ENCODE results near the gene PRXL2A. TPM values are rescaled to one million over a fixed set of nuclear protein-coding genes. Genes with fewer than 3 reads are reported as not detected.

The PRXL2A gene
- total and polyA plus RNA-seq, 2 experiments from 2014 or later, result 31.8 to 51.7 TPM

DNA sequence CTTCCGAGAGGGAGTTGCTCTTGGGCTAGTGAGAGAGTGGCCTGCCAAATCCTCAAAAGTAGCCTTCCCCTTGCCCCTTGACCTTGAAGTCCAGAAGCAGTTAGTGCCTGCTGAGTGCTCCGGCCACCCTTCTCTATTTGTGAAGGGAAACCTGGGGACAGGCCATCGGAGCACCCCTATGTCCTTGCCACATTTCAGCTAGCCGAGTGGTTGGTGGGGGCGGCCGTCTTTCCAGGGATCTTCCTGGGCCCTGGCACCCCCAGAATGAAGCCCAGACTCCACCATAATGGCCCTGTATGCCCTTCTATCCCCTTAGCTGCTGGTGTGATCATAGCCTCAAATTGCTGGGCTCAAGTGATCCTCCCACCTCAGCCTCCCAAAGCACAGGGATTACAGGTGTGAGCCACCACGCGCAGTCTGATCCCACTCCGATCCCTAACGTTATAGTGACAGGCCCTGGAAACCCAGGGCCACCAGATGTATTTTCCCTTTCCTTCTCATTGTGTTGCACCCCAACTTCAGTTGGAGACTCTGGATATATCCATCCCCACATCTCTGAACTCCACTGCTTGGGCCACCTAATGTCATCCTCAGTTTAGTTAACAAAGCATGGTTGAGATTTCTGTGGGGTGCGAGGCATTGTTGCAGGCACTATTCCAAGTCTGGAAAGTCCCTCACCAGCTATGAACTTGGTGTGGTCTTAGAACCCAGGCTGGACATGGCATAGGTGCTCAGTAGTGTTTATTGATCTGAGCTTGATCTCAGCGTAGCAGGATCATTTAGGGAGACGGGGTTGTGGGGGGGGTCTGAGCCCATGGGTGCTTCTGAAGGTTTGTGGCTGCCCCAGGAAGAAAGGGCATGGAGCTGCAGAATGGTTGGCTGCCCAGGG, 47.4 kb downstream of the PRXL2A start:
- H3K79me2 ChIP-seq (replicated peaks; ENCODE audit: insufficient read depth), result peaks cover 55% of the 10 kb centered on the region
- H3K9me2 ChIP-seq (ENCODE audit: insufficient read depth), result 0 out of 2 replicates have a peak, but pooled peaks cover 7% of the 10 kb centered on the region
- Mint-ChIP-seq H3K27me3 (ENCODE audit: insufficient read depth, low read depth, poor library complexity) (peaks cover 13% of the 10 kb centered on the region), H3K9me3 (no peaks in the 10 kb centered on the region), H3K4me1 (peaks cover 46% of the 10 kb centered on the region), H3K27ac (peak overlapping the region; percentile 88; the same call in 1 of the 2 replicates), H3K36me3 (ENCODE audit: low read depth) (no peaks in the 10 kb centered on the region), H3K4me3 (peak overlapping the region; percentile 93)
- peaks cover 44% of the 10 kb centered on the region for H4K20me1 ChIP-seq (replicated peaks; ENCODE audit: insufficient read depth)
- H3F3A ChIP-seq (replicated peaks; ENCODE audit: low read depth), result peaks cover 6% of the 10 kb centered on the region; the same call in 1 of the 2 replicates
- TF ChIP-seq, protein P1, sequence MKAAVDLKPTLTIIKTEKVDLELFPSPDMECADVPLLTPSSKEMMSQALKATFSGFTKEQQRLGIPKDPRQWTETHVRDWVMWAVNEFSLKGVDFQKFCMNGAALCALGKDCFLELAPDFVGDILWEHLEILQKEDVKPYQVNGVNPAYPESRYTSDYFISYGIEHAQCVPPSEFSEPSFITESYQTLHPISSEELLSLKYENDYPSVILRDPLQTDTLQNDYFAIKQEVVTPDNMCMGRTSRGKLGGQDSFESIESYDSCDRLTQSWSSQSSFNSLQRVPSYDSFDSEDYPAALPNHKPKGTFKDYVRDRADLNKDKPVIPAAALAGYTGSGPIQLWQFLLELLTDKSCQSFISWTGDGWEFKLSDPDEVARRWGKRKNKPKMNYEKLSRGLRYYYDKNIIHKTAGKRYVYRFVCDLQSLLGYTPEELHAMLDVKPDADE (IDR thresholded peaks at IDR 0.05), result no peak
- TF ChIP-seq EZH2phosphoT487 (IDR thresholded peaks at IDR 0.05; ENCODE audit: unreplicated experiment) (no peak), NANOG (IDR thresholded peaks at IDR 0.05; ENCODE audit: borderline replicate concordance) (no peak), CREB1 (CRISPR knock-in tag; IDR thresholded peaks at IDR 0.05; ENCODE audit: low read depth) (no peak), POLR2AphosphoS5 (IDR thresholded peaks at IDR 0.05; ENCODE audit: low read depth) (no peak), EZH2 (IDR thresholded peaks at IDR 0.05; ENCODE audit: low read depth, unreplicated experiment) (no peak)
- TF ChIP-seq, protein P2, sequence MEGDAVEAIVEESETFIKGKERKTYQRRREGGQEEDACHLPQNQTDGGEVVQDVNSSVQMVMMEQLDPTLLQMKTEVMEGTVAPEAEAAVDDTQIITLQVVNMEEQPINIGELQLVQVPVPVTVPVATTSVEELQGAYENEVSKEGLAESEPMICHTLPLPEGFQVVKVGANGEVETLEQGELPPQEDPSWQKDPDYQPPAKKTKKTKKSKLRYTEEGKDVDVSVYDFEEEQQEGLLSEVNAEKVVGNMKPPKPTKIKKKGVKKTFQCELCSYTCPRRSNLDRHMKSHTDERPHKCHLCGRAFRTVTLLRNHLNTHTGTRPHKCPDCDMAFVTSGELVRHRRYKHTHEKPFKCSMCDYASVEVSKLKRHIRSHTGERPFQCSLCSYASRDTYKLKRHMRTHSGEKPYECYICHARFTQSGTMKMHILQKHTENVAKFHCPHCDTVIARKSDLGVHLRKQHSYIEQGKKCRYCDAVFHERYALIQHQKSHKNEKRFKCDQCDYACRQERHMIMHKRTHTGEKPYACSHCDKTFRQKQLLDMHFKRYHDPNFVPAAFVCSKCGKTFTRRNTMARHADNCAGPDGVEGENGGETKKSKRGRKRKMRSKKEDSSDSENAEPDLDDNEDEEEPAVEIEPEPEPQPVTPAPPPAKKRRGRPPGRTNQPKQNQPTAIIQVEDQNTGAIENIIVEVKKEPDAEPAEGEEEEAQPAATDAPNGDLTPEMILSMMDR (conservative IDR thresholded peaks at IDR 0.05; ENCODE audit: low read depth in 2 of 2), result no peak
- H3K4me3 ChIP-seq, result peak overlapping the region; percentile 86
- no peak overlapping the region for H2AFZ ChIP-seq
- H3K4me1 ChIP-seq (ENCODE audit: insufficient read depth), result peaks cover 56% of the 10 kb centered on the region
- H3K36me3 ChIP-seq (ENCODE audit: insufficient read depth), result no peaks in the 10 kb centered on the region
- DNase-seq (ENCODE audit: low spot score), result no peak
- H3K27me3 ChIP-seq (ENCODE audit: insufficient read depth), result peaks cover 5% of the 10 kb centered on the region; the same call in 1 of the 2 replicates
- no peak for ATAC-seq
- peak overlapping the region; percentile 99 for H3K4me2 ChIP-seq
- H3K27ac ChIP-seq (ENCODE audit: low read depth), result no peak overlapping the region

DNA sequence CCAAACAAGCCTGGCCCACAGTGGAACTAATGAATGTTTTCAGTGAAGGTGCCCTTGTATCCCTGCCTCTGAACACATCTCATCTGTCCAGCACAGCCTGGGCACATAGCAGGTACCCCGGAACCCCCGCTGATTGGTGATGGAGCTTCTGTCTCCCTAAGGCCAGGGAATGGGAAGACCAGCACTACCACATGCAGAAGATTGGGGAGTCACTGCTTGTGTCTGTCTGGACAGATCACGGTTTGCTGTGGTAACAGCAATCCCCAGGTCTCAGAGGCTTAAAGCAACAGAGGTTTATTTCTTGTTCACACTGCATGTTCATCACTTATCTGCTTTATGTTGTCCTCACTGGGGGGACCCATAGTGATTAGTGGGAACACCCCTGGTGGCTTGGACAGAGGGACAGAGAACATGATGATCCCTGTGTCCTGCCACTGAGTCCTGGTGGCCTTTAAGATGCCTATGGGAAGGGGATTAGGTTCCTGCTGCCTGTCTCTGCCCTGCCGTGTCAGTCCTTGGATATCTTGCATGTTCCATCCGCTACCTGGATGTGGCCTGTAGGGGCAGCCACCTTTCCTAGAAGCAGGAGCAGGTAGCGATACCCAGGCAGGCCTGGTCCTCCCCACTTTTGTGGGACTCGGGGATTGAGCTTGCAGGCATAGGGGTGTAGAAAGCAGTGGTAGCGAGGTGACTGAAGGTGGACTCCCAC, 49.4 kb downstream of the PRXL2A start:
- Mint-ChIP-seq H3K9me3 (no peaks in the 10 kb centered on the region), H3K4me3 (no peak overlapping the region), H3K27ac (no peak overlapping the region), H3K27me3 (ENCODE audit: insufficient read depth, low read depth, poor library complexity) (peaks cover 15% of the 10 kb centered on the region), H3K36me3 (ENCODE audit: low read depth) (no peaks in the 10 kb centered on the region), H3K4me1 (peaks cover 66% of the 10 kb centered on the region)
- Histone ChIP-seq H4K20me1 (replicated peaks; ENCODE audit: insufficient read depth) (peaks cover 49% of the 10 kb centered on the region), H3K27me3 (ENCODE audit: insufficient read depth) (no peaks in the 10 kb centered on the region), H3K4me3 (no peak overlapping the region), H3K27ac (ENCODE audit: low read depth) (no peak overlapping the region), H2AFZ (no peak overlapping the region), H3K4me1 (ENCODE audit: insufficient read depth) (peaks cover 69% of the 10 kb centered on the region), H3K79me2 (replicated peaks; ENCODE audit: insufficient read depth) (peaks cover 75% of the 10 kb centered on the region), H3F3A (replicated peaks; ENCODE audit: low read depth) (peaks cover 6% of the 10 kb centered on the region; the same call in 1 of the 2 replicates), H3K36me3 (ENCODE audit: insufficient read depth) (no peaks in the 10 kb centered on the region), H3K9me2 (ENCODE audit: insufficient read depth) (no peaks in the 10 kb centered on the region), H3K4me2 (no peak overlapping the region)
- DNase-seq (ENCODE audit: low spot score) (peak; percentile 74), ATAC-seq (peak; percentile 16)
- no peak for TF ChIP-seq EZH2 (IDR thresholded peaks at IDR 0.05; ENCODE audit: low read depth, unreplicated experiment)
- TF ChIP-seq, protein P2 (conservative IDR thresholded peaks at IDR 0.05; ENCODE audit: low read depth in 2 of 2), result peak; percentile 46 to 49
- no peak for TF ChIP-seq EZH2phosphoT487 (IDR thresholded peaks at IDR 0.05; ENCODE audit: unreplicated experiment)
- TF ChIP-seq NANOG (IDR thresholded peaks at IDR 0.05; ENCODE audit: borderline replicate concordance), result no peak

Data from GM23338 (cell line).